HG02759 (cell line): ENCODE results near the gene APOE.
"Not testable (repeated sequence)": the region's sequence is repeated elsewhere in the genome, so short reads cannot be mapped to it uniquely, and the experiment has no call there.

Experiments
- ATAC-seq: cut with Tn5 transposase; IDR thresholded peaks from one replicate; pipeline ENCODE4 v1.9.1; 2021; ENCODE audit warnings: mild to moderate bottlenecking, moderate library complexity; ENCODE audit not compliant: unreplicated experiment

APOE gene

DNA sequence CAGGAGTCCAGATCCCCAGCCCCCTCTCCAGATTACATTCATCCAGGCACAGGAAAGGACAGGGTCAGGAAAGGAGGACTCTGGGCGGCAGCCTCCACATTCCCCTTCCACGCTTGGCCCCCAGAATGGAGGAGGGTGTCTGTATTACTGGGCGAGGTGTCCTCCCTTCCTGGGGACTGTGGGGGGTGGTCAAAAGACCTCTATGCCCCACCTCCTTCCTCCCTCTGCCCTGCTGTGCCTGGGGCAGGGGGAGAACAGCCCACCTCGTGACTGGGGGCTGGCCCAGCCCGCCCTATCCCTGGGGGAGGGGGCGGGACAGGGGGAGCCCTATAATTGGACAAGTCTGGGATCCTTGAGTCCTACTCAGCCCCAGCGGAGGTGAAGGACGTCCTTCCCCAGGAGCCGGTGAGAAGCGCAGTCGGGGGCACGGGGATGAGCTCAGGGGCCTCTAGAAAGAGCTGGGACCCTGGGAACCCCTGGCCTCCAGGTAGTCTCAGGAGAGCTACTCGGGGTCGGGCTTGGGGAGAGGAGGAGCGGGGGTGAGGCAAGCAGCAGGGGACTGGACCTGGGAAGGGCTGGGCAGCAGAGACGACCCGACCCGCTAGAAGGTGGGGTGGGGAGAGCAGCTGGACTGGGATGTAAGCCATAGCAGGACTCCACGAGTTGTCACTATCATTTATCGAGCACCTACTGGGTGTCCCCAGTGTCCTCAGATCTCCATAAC lies at the start of gene APOE:
TSS of gene APOE (plus strand) at position 360 of the 724 bp plus-strand sequence. CDS start 829 bp downstream, outside the sequence.
- no peak for ATAC-seq

- ATAC-seq, result no peak
Measured at GRCh38 chr19:44856421-44857083, 49.0 kb upstream of the APOE start.

- no peak for ATAC-seq
Measured at GRCh38 chr19:44857837-44858236, 47.8 kb upstream of the APOE start.

- not testable (repeated sequence) for ATAC-seq
Measured at GRCh38 chr19:44861576-44861975, 44.0 kb upstream of the APOE start.

GRCh38 chr19:44863990-44864389 lies 41.6 kb upstream of the APOE start:
- ATAC-seq, result no peak

DNA sequence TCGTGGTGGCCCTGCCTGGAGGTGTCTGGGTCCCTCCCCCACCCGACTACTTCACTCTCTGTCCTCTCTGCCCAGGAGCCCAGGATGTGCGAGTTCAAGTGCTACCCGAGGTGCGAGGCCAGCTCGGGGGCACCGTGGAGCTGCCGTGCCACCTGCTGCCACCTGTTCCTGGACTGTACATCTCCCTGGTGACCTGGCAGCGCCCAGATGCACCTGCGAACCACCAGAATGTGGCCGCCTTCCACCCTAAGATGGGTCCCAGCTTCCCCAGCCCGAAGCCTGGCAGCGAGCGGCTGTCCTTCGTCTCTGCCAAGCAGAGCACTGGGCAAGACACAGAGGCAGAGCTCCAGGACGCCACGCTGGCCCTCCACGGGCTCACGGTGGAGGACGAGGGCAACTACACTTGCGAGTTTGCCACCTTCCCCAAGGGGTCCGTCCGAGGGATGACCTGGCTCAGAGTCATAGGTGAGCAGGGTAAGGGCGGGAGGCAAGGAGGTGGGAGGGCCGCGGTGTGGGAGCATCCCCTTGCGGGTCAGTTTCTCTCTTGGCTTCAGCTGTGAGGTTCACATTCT lies 40.3 kb upstream of the APOE start:
- ATAC-seq, result no peak

DNA sequence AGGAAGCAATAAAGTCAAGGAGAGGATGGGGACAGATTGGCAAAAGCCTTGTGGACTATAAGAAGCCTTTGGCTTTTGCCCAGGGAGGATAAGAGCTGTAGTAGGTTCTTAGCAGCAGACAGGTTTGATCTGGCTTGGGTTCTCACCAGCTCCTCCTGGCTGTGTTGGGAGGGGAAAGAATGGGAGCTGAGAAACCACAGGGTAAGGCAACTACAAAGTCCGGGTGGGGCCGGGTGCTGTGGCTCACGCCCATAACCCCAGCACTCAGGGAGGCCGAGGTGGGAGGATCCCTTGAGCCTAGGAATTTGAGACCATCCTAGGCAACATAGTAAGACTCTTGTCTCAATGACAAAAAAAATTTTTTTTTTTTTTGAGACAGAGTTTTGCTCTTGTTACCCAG lies 38.9 kb upstream of the APOE start:
- no peak for ATAC-seq

DNA sequence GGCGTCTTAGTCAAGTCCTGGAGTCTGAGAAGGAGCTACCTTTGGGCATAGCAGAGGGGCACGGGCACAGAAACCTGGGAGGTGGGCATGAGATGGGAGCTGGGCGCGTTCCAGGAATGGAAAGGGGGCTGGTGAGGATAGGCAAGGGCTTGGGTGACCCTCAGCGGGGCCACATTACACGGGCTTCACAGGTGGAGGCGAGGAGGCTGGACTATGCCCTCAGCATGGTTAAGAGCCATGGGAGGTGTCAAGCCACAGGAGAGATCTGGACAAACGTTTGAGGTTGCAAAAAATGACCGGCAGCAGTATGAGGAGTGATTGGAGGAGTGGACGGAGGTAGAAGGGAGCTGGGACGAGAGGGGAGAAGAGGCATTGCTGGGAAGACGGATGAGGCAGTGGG lies 38.0 kb upstream of the APOE start:
- no peak for ATAC-seq

DNA sequence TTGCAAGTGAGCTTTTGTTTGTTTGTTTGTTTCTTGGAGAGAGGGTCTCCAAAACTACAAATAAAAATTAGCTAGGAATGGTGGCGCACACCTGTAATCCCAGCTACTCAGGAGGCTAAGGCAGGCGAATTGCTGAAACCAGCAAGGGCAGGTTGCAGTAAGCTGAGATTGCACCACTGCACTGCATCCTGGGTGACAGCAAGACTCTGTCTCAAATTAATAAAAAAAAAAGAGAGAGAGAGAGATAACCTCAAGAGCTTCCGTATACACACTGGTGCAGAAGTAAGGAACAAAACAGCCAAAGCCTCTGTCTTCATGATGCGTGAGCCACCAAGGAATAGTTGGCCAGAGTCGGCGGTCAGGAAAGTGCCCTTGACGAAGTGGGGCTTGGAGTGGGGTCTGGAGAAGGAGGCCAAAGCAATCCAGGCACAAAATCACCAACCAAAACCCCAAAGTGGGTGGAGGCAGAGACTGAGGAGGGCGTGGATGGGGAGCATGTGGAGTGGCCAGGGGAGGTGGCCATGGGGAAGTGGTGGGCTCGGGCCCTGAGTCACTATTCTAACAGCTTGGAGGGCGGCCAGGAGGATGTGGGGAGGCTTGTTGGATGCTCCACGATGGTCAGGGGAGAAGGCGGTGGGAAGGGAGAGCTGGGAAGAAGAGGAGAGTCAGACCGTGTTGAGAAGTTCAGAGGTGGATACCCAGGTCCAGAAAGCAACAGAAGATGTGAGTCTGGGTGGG lies 35.7 kb upstream of the APOE start:
- ATAC-seq, result no peak

DNA sequence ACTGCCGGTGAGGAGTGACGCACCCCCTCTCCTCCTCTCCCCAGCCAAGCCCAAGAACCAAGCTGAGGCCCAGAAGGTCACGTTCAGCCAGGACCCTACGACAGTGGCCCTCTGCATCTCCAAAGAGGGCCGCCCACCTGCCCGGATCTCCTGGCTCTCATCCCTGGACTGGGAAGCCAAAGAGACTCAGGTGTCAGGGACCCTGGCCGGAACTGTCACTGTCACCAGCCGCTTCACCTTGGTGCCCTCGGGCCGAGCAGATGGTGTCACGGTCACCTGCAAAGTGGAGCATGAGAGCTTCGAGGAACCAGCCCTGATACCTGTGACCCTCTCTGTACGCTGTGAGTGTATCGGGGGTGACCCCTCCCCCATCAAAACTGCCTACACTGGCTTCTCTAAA lies 33.8 kb upstream of the APOE start:
- ATAC-seq, result no peak

- no peak for ATAC-seq
Measured at GRCh38 chr19:44872661-44873060, 32.9 kb upstream of the APOE start.

GRCh38 chr19:44874317-44874716 lies 31.3 kb upstream of the APOE start:
- ATAC-seq, result no peak

DNA sequence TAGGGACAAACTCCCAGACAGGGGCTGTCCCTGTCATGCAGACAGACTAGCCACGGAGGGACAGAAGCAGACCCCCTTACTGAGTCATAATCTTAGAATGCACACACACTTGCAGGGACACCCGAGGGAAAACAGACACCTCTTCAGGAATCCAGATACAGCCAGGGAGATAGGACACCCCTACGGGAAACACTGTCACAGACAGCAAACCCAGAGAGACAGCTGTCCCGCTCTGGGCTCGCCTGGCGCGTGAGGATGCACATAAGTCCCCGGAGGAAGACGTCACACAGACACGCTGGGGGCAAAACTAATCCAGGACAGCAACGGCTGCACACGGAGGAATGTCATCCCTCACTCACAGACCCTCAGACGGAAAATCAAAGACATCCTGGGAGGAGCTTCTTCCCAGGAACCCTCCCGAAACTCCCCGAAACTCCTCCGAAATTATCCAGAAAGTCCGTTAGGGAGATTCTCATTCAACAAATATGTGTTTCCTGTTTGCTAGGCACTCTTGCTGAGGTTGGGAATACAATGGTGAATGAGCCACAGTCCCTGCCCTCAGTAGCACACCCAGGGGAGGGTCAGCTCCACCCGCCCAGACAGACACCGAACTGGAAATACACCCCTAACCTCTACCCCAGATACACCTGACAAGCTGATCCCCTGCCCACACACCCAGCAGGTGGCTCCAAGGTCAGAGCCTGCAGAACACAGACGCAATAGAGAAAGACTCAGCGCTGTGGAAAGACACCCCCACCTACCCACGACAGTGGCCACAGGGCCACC lies 29.7 kb upstream of the APOE start:
- no peak for ATAC-seq

DNA sequence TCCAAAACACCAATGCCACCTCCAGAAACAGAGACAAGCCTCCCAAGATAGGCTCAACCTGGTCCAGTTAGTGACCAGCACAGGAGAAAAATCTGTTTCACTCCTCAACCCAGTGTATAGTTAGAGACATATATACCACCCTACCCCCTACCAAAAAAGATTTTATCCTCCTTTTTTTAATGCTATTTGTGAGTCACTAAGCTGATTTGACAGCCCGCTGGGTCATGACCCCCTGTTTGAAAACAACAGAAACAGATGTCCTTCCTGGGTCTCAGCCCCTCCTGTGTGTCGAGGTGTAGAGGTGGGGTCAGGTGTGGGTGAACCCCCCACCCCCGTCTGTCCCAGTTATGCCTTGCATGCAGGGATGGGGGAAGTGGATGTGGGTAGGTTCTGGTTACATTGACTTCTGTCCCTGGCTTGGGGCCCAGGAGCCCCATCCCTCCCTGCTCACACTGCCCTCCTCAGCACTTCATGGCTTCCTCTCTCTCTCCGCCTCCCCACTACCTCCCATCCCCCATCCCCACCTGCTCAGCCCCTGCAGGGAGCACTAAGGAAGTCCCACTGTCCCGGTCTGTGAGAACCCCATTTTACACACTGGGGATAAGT lies 28.6 kb upstream of the APOE start:
- no peak for ATAC-seq

DNA sequence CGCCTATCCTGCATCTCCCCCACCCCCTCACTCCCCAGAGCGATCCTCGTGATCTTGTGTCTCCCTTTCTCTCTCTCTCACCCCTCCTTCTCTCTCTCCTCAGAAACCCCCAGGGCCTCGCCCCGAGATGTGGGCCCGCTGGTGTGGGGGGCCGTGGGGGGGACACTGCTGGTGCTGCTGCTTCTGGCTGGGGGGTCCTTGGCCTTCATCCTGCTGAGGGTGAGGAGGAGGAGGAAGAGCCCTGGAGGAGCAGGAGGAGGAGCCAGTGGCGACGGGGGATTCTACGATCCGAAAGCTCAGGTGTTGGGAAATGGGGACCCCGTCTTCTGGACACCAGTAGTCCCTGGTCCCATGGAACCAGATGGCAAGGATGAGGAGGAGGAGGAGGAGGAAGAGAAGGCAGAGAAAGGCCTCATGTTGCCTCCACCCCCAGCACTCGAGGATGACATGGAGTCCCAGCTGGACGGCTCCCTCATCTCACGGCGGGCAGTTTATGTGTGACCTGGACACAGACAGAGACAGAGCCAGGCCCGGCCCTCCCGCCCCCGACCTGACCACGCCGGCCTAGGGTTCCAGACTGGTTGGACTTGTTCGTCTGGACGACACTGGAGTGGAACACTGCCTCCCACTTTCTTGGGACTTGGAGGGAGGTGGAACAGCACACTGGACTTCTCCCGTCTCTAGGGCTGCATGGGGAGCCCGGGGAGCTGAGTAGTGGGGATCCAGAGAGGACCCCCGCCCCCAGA lies 27.3 kb upstream of the APOE start:
- no peak for ATAC-seq

DNA sequence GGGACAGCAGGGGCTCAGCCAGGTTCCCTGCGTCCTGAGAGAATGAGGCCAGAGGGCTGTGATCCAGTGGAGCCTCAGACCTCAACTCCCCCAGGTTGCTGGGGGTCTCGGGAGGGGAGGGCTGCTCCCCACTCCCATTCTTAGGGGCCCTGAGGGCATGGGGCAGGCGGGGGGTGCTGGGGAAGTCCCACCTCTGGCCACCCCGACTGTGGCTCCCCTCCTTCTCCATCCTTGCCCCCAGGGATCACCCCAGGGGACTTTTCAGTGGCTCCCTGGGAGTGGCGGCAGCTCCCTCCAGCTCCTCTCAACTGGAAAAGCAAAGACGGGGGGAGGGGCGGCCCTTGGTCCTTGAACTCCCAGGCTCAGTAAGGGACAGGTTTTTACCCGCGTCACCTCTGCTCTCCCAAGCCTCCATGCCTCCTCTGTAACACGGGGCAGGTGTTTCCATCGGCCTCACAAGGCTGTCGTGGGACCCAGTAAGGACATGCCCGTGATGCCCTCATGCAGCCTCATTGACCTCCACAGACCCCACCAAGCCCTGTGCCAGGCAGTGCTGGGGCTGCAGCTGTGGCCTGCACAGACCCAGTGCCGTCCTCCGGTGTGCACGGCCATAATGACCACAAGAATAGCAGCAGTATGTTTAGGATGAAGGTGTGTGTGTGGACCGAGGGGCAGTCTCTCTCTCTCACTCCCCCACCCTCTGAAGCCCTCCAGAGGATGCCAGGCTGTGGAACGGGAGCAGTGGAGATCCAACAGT lies 26.1 kb upstream of the APOE start:
- ATAC-seq, result no peak

- no peak for ATAC-seq
Measured at GRCh38 chr19:44882063-44882462, 23.5 kb upstream of the APOE start.

DNA sequence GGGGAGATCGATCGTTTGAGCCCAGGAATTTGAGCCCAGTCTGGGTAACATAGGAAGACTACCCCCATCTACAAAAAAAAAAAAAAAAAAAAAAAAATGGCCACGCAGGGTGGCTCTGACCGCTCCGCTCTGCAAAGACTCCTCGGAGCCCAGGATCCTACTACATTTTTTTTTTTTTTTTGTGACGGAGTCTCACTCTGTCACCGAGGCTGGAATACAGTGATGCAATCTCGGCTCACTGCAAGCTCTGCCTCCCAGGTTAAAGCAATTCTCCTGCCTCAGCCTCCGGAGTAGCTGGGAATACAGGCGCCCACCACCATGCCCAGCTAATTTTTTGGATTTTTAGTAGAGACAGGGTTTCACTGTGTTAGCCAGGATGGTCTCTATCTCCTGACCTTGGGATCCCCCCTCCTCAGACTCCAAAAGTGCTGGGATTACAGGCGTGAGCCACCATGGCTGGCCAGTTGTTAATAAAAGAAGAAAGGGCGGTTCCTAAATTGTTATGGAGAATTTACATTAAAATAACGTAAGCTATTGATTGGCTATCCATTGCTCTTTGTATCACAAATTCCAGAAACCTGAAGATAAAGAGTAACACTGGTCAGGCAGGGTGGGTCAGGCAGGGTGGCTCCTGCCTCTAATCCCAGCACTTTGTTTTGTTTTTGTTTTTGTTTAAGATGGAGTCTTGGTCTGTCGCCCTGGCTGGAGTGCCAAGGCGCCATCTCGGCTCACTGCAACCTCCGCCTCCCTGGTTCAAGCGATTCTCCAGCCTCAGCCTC lies 22.8 kb upstream of the APOE start:
- ATAC-seq, result not testable (repeated sequence)
